H1 (cell line): ENCODE results near the gene E2F2. TPM values are rescaled to one million over a fixed set of nuclear protein-coding genes. Genes with fewer than 3 reads are reported as not detected.

ENCODE experiments used
- CTCF ChIA-PET: fragments of 300-600 bp; sonication (Branson Sonifier 250); formaldehyde crosslinking; loops from one replicate; lab custom pipeline; 2021; ENCODE audit not compliant: partially characterized antibody; lab: Charles Lee
- POLR2A ChIA-PET: fragments of 300-600 bp; sonication (Branson Sonifier 250); formaldehyde crosslinking; loops from one replicate; lab custom pipeline; 2021; ENCODE audit warnings: inconsistent platforms; ENCODE audit not compliant: partially characterized antibody; lab: Charles Lee
- DNase-seq, 2 experiments: peaks; one replicate each; pipeline versions ENCODE4 v3.0.0 to v3.0.0-alpha.2; 2010 to 2022; ENCODE audit warnings: low spot score in 2 of 2, low read depth in 1 of 2, mixed read lengths in 1 of 2
- FAIRE-seq: peaks from 2 replicates; lab custom pipeline; 2011; peaks lifted over from hg19 to GRCh38; lab: Jason Lieb, UNC
- H2AFZ ChIP-seq: 2 replicates; pipeline ENCODE4 v1.8.1; 2012; ENCODE audit warnings: low read length, inconsistent platforms
- H2AK5ac ChIP-seq: 2 replicates; pipeline ENCODE4 v1.6.1; 2013; ENCODE audit warnings: low read depth, low read length
- H2BK120ac ChIP-seq: replicated peaks from 2 replicates; pipeline ENCODE3; 2013; ENCODE audit warnings: low read depth, low read length, inconsistent platforms
- H2BK12ac ChIP-seq: 2 replicates; pipeline ENCODE4 v1.6.1; 2013; ENCODE audit warnings: low read depth, low read length
- H2BK15ac ChIP-seq: 2 replicates; pipeline ENCODE4 v1.6.1; 2013; ENCODE audit warnings: low read length
- H2BK20ac ChIP-seq: 2 replicates; pipeline ENCODE4 v1.6.1; 2013; ENCODE audit warnings: low read length
- H2BK5ac ChIP-seq: 2 replicates; pipeline ENCODE4 v1.6.1; 2013; ENCODE audit warnings: low read depth, low read length
- H3K14ac ChIP-seq: 2 replicates; pipeline ENCODE4 v1.6.1; 2013; ENCODE audit warnings: inconsistent platforms; ENCODE audit not compliant: insufficient read length
- H3K18ac ChIP-seq: 2 replicates; pipeline ENCODE4 v1.6.1; 2013; ENCODE audit warnings: low read length; ENCODE audit errors: extremely low read depth
- H3K23ac ChIP-seq: 2 replicates; pipeline ENCODE4 v1.6.1; 2013; ENCODE audit warnings: inconsistent platforms; ENCODE audit not compliant: insufficient read length
- H3K23me2 ChIP-seq: 2 replicates; pipeline ENCODE4 v1.6.1; 2013; ENCODE audit warnings: low read depth, low read length
- H3K27ac ChIP-seq: 2 replicates; pipeline ENCODE4 v1.6.1; 2011; ENCODE audit warnings: low read depth, low read length, inconsistent platforms
- H3K27me3 ChIP-seq, 4 experiments: replicated peaks in 1 of 4; 1 replicate in 1 of 4; 2 replicates in 3 of 4; pipeline versions ENCODE4 v1.6.1 to v1.8.1; 2011 to 2013; ENCODE audit warnings: low read length in 3 of 4, mild to moderate bottlenecking in 3 of 4, inconsistent platforms in 2 of 4, mixed read lengths in 2 of 4, moderate library complexity in 1 of 4; ENCODE audit not compliant: control insufficient read depth in 3 of 4, insufficient read depth in 3 of 4; ENCODE audit errors: extremely low read depth in 1 of 4
- H3K36me3 ChIP-seq, 4 experiments: 2 replicates each; pipeline versions ENCODE4 v1.6.1 to v1.8.1; 2011 to 2013; ENCODE audit warnings: mild to moderate bottlenecking in 4 of 4, low read length in 3 of 4, moderate library complexity in 2 of 4, control low read depth in 1 of 4, inconsistent platforms in 1 of 4; ENCODE audit not compliant: insufficient read depth in 4 of 4, control insufficient read depth in 2 of 4
- H3K4ac ChIP-seq: replicated peaks from 2 replicates; pipeline ENCODE3; 2013; ENCODE audit warnings: low read length, low read depth, mixed read lengths, inconsistent platforms; ENCODE audit not compliant: insufficient read length
- H3K4me1 ChIP-seq, 4 experiments: replicated peaks in 1 of 4; 1 replicate in 1 of 4; 2 replicates in 3 of 4; pipeline versions ENCODE4 v1.6.1 to v1.8.1; 2011 to 2013; ENCODE audit warnings: low read length in 3 of 4, inconsistent platforms in 2 of 4, mixed read lengths in 1 of 4; ENCODE audit not compliant: insufficient read depth in 4 of 4, control insufficient read depth in 3 of 4
- H3K4me2 ChIP-seq, 2 experiments: 2 replicates each; pipeline versions ENCODE4 v1.6.1 to v1.8.1; 2011 to 2013; ENCODE audit warnings: low read depth in 2 of 2, low read length in 2 of 2, control low read depth in 1 of 2, inconsistent platforms in 1 of 2, mild to moderate bottlenecking in 1 of 2; ENCODE audit not compliant: insufficient read depth in 1 of 2
- H3K4me3 ChIP-seq, 4 experiments: fragments of 200-600, 300-600 bp in 1 of 4; sonication (generic), shearing (Covaris generic), sonication (Bioruptor Twin) in 1 of 4; 2 replicates each; pipeline versions ENCODE4 v1.5.1 to v1.8.1; 2011 to 2016; ENCODE audit warnings: low read length in 4 of 4, low read depth in 3 of 4, control low read depth in 2 of 4, inconsistent platforms in 2 of 4, mild to moderate bottlenecking in 2 of 4, mixed read lengths in 1 of 4, moderate library complexity in 1 of 4; ENCODE audit not compliant: insufficient read depth in 2 of 4; ENCODE audit errors: extremely low read depth in 1 of 4
- H3K56ac ChIP-seq: replicated peaks from 2 replicates; pipeline ENCODE3; 2013; ENCODE audit warnings: low read depth, mild to moderate bottlenecking, mixed read lengths, low read length, inconsistent platforms; ENCODE audit not compliant: insufficient read length
- H3K79me1 ChIP-seq: 2 replicates; pipeline ENCODE4 v1.6.1; 2013; ENCODE audit warnings: low read depth, low read length, control low read depth
- H3K79me2 ChIP-seq, 2 experiments: 2 replicates each; pipeline versions ENCODE4 v1.6.1 to v1.8.1; 2012 to 2013; ENCODE audit warnings: low read length in 2 of 2, mild to moderate bottlenecking in 2 of 2, inconsistent platforms in 1 of 2; ENCODE audit not compliant: insufficient read depth in 2 of 2, control insufficient read depth in 1 of 2
- H3K9ac ChIP-seq, 4 experiments: replicated peaks in 1 of 4; 1 replicate in 1 of 4; 2 replicates in 3 of 4; pipeline versions ENCODE4 v1.6.1 to v1.8.1; 2011 to 2013; ENCODE audit warnings: low read depth in 3 of 4, low read length in 3 of 4, control low read depth in 2 of 4, mild to moderate bottlenecking in 2 of 4, moderate library complexity in 2 of 4, inconsistent platforms in 1 of 4; ENCODE audit errors: extremely low read depth in 1 of 4
- H3K9me3 ChIP-seq, 2 experiments: 2 replicates each; pipeline versions ENCODE4 v1.6.1 to v1.8.1; 2012 to 2013; ENCODE audit warnings: mild to moderate bottlenecking in 2 of 2, moderate library complexity in 2 of 2, control low read depth in 1 of 2, inconsistent platforms in 1 of 2, low read depth in 1 of 2, low read length in 1 of 2, mixed read lengths in 1 of 2; ENCODE audit not compliant: insufficient read depth in 2 of 2
- H4K20me1 ChIP-seq, 2 experiments: replicated peaks in 1 of 2; 2 replicates each; pipeline versions ENCODE3 to v1.8.1; 2011 to 2013; ENCODE audit warnings: inconsistent platforms in 2 of 2, low read length in 2 of 2, mild to moderate bottlenecking in 1 of 2; ENCODE audit not compliant: insufficient read depth in 2 of 2, control insufficient read depth in 1 of 2
- H4K5ac ChIP-seq: 2 replicates; pipeline ENCODE4 v1.6.1; 2013; ENCODE audit warnings: low read length, low read depth, mixed read lengths, inconsistent platforms; ENCODE audit not compliant: insufficient read length
- H4K8ac ChIP-seq: 2 replicates; pipeline ENCODE4 v1.8.0; 2013; ENCODE audit warnings: mild to moderate bottlenecking, moderate library complexity, low read length, inconsistent platforms; ENCODE audit not compliant: insufficient read depth; ENCODE audit errors: extremely low read depth
- H4K91ac ChIP-seq: replicated peaks from 2 replicates; pipeline ENCODE3; 2013; ENCODE audit warnings: low read length, mixed read lengths, inconsistent platforms; ENCODE audit not compliant: insufficient read length
- FOSL1 ChIP-seq: IDR thresholded peaks from 2 replicates; pipeline ENCODE4 v1.6.1; 2011; ENCODE audit warnings: mild to moderate bottlenecking, low read depth, low read length, moderate library complexity; ENCODE audit not compliant: insufficient read depth
- HDAC6 ChIP-seq: IDR thresholded peaks from one replicate; pipeline ENCODE4 v1.7.1; 2012; ENCODE audit warnings: low read depth, mild to moderate bottlenecking, inconsistent platforms, low read length, moderate library complexity
- JUN ChIP-seq: IDR thresholded peaks from 2 replicates; pipeline ENCODE4 v1.6.1; 2011; ENCODE audit warnings: low read depth, mild to moderate bottlenecking, improper control_type of control experiment, low read length
- MAX ChIP-seq: IDR thresholded peaks from 2 replicates; pipeline ENCODE4 v1.6.1; 2012; ENCODE audit warnings: inconsistent platforms
- NANOG ChIP-seq: IDR thresholded peaks from 2 replicates; pipeline ENCODE4 v1.6.1; 2011; ENCODE audit warnings: low read length, low read depth, mild to moderate bottlenecking, inconsistent platforms; ENCODE audit not compliant: insufficient read depth, poor library complexity, severe bottlenecking
- PHF8 ChIP-seq: fragments of 200-600 bp; sonication (generic); conservative IDR thresholded peaks from 2 replicates; pipeline ENCODE4 v1.7.1; 2012; ENCODE audit warnings: low read depth, mild to moderate bottlenecking, inconsistent platforms, low read length, moderate library complexity
- POLR2A ChIP-seq, 2 experiments: IDR thresholded peaks; 1 replicate in 1 of 2; 2 replicates in 1 of 2; pipeline ENCODE4 v1.6.1; 2011; ENCODE audit warnings: low read depth in 2 of 2, low read length in 2 of 2, mild to moderate bottlenecking in 2 of 2; ENCODE audit errors: control extremely low read depth in 1 of 2
- SAP30 ChIP-seq: fragments of 300-600 bp; sonication (generic); IDR thresholded peaks from 2 replicates; pipeline ENCODE4 v1.7.1; 2012; ENCODE audit warnings: low read length, moderate library complexity, mild to moderate bottlenecking, inconsistent platforms; ENCODE audit not compliant: insufficient read depth, insufficient replicate concordance
- SIRT6 ChIP-seq: IDR thresholded peaks from one replicate; pipeline ENCODE4 v1.7.1; 2012; ENCODE audit warnings: low read length, inconsistent platforms
- SP2 ChIP-seq: IDR thresholded peaks from 2 replicates; pipeline ENCODE4 v1.6.1; 2012; ENCODE audit warnings: mild to moderate bottlenecking, low read length, inconsistent platforms
- SRF ChIP-seq: IDR thresholded peaks from 2 replicates; pipeline ENCODE4 v1.6.1; 2011; ENCODE audit warnings: mild to moderate bottlenecking, low read depth, low read length, moderate library complexity
- TAF1 ChIP-seq: IDR thresholded peaks from 2 replicates; pipeline ENCODE4 v1.6.1; 2011; ENCODE audit warnings: mild to moderate bottlenecking, low read depth, low read length
- TCF12 ChIP-seq: IDR thresholded peaks from 2 replicates; pipeline ENCODE4 v1.6.1; 2011; ENCODE audit warnings: low read depth, mild to moderate bottlenecking, low read length
- TEAD4 ChIP-seq: IDR thresholded peaks from 2 replicates; pipeline ENCODE4 v1.6.1; 2012; ENCODE audit warnings: low read depth, low read length, inconsistent platforms, mixed read lengths
- WGBS, 2 experiments: shearing (Covaris generic) in 1 of 2; methylation state at CpG; one replicate each; pipeline versions ENCODE4 v1.1.6 to v1.1.7; 2013 to 2015; ENCODE audit warnings: low lambda C conversion rate in 2 of 2, mixed read lengths in 2 of 2, inconsistent platforms in 1 of 2, low coverage in 1 of 2, missing lambda C conversion rate in 1 of 2; ENCODE audit not compliant: insufficient replicate concordance in 2 of 2, insufficient coverage in 1 of 2, insufficient read length in 1 of 2; ENCODE audit errors: extremely low coverage in 1 of 2, missing lambda C conversion rate in 1 of 2; 5-methylcytosine and 5-hydroxymethylcytosine counted together
- polyA plus RNA-seq, 7 experiments: library from polyadenylated mRNA; depleted of rRNA in 3 of 7; stranded (reverse) in 5 of 7; unstranded in 2 of 7; fragments of >200 nt in 5 of 7; fragments of 200-250 nt in 2 of 7; gene quantifications; 1 replicate in 5 of 7; 2 replicates in 1 of 7; 4 replicates in 1 of 7; pipeline versions ENCODE4 v1.2.1 to v1.2.3, GENCODE V29; 2011 to 2013; ENCODE audit warnings: missing spikeins in 2 of 7, mixed read lengths in 2 of 7
- total RNA-seq: library from RNA; stranded (reverse); fragmentation: NEBNext Ultra II Directional; extraction: Animal tissue kit (Norgen Biotek cat#: 25700); gene quantifications from 2 replicates; pipeline ENCODE4 v1.2.1, GENCODE V29; 2021

E2F2 gene
- total and polyA plus RNA-seq, 2 of the 8 experiments (the other 6 are each of a cell fraction or from before 2014, with no cell fraction given), result 1.8 to 7.0 TPM

DNA sequence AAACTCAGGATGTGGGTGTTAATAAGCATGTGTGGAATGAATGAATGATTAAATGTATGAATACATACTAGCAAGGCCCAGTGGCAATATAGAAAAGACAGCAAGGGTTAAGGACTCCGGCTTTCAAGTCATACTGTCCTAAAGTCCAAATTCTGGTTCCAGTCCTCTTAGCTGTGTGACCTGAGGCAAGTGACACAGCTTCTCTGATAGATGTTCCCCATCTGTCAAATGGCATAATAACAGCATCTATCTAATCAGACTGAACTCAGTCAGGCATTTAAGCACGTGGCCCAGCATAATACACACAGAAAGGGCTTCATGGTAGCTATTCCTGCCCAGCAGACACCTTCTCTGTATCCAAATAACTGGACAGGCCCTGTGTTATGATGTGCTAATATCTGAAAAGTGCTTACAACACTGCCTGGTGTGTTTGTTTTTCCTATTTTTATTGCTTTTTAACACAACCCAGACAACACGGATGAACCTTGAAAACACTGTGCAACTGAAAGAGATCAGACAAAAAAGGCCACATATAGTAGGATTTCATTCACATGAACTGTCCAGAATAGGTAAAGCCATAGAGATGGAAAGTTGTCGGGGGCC is 59.5 kb downstream of the E2F2 start:
- H3K9me3 ChIP-seq, result no peaks in the 10 kb centered on the region
- peaks cover 0 to 5% (median 0%) of the 10 kb centered on the region in 4 experiments; a peak in 1 of 7 replicates for H3K4me1 ChIP-seq
- H2BK15ac ChIP-seq, result no peak overlapping the region
- H2BK20ac ChIP-seq, result no peak overlapping the region
- H3K79me2 ChIP-seq, result peaks cover 0 to 15% of the 10 kb centered on the region in 2 experiments; a peak in 1 of 4 replicates
- no peak overlapping the region for H3K56ac ChIP-seq
- no peak overlapping the region for H3K18ac ChIP-seq
- no peak overlapping the region for H4K91ac ChIP-seq
- H3K36me3 ChIP-seq, result no peaks in the 10 kb centered on the region
- H2AFZ ChIP-seq, result no peak overlapping the region
- H3K4me2 ChIP-seq, result no peak overlapping the region
- peaks cover 18% of the 10 kb centered on the region; the same call in 1 of the 2 replicates for H3K79me1 ChIP-seq
- 81% methylated on average over 4 of the region's 4 CpGs; no CpG with 5 or more reads in 1 of the 2 experiments for WGBS, 2 experiments
- no peak overlapping the region for H2BK5ac ChIP-seq
- CTCF ChIA-PET, result interaction anchor here (0.9 kb wide), 1 partner anchor 13 kb away, joined by 3 read pairs; the partner anchor contains the start of gene ASAP3
- H4K8ac ChIP-seq, result no peak overlapping the region
- no peak overlapping the region for H3K9ac ChIP-seq
- H4K20me1 ChIP-seq, result peaks cover 12 to 27% of the 10 kb centered on the region in 2 experiments
- H2BK12ac ChIP-seq, result no peak overlapping the region
- FAIRE-seq (no peak), DNase-seq (no peak)
- H3K23ac ChIP-seq, result no peak overlapping the region
- POLR2A ChIA-PET, result no interaction called here
- H3K27me3 ChIP-seq, result no peaks in the 10 kb centered on the region
- H3K27ac ChIP-seq, result no peak overlapping the region
- H2AK5ac ChIP-seq, result no peak overlapping the region
- no peak overlapping the region for H2BK120ac ChIP-seq
- H4K5ac ChIP-seq, result no peak overlapping the region
- H3K14ac ChIP-seq, result no peak overlapping the region
- H3K4ac ChIP-seq, result no peak overlapping the region
- H3K23me2 ChIP-seq, result no peaks in the 10 kb centered on the region
- H3K4me3 ChIP-seq, result no peak overlapping the region
- TF ChIP-seq SAP30 (no peak), TEAD4 (no peak), POLR2A (IDR thresholded peaks at IDR 0.05; ENCODE audit: control extremely low read depth in 1 of 2, low read depth in 2 of 2, low read length in 2 of 2) (no peak), SP2 (no peak), FOSL1 (no peak), MAX (no peak), HDAC6 (no peak), SIRT6 (no peak), PHF8 (no peak), NANOG (no peak), TAF1 (no peak), TCF12 (no peak), SRF (no peak), JUN (no peak)
